GM21526 (cell line): ENCODE measurements around the gene SLC35A5.
A peak's percentile ranks its signal among the peaks of the same experiment; 100 is the strongest.
"Not testable (repeated sequence)": the region's sequence is repeated elsewhere in the genome, so short reads cannot be mapped to it uniquely, and the experiment has no call there.

Experiments used
- ATAC-seq: cut with Tn5 transposase; IDR thresholded peaks from one replicate; pipeline ENCODE4 v1.9.1; 2021; ENCODE audit warnings: moderate library complexity; ENCODE audit not compliant: unreplicated experiment, low FRiP score

SLC35A5 gene

GRCh38 chr3:112561734-112562529 is at the start of gene SLC35A5, which contains the start of gene ATG3:
SLC35A5 (plus strand) TSS chr3:112562045; CDS start chr3:112563404, 1,359 bp downstream.
ATG3 (minus strand) TSS chr3:112561962; CDS start chr3:112561528, 434 bp downstream.
- ATAC-seq = peak; percentile 77

DNA sequence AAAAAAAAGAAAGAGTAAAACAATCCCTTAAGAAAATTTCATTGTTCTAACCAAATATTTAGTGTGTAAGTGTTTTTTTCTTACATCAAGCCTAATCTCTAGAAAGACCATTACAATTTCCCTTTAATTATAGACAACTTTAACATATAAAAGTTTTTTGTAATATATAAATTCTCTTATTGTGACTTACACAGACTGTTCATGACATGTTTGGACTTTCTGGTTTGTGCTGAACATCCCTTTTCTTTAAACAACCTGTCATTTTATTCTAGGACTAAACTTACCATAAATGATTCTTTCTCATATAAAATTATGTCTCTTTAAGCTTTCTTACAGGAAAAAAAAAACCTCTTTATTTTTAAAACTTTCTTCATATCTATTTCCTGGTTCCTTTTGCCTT is 49.5 kb upstream of the SLC35A5 start:
- no peak for ATAC-seq

DNA sequence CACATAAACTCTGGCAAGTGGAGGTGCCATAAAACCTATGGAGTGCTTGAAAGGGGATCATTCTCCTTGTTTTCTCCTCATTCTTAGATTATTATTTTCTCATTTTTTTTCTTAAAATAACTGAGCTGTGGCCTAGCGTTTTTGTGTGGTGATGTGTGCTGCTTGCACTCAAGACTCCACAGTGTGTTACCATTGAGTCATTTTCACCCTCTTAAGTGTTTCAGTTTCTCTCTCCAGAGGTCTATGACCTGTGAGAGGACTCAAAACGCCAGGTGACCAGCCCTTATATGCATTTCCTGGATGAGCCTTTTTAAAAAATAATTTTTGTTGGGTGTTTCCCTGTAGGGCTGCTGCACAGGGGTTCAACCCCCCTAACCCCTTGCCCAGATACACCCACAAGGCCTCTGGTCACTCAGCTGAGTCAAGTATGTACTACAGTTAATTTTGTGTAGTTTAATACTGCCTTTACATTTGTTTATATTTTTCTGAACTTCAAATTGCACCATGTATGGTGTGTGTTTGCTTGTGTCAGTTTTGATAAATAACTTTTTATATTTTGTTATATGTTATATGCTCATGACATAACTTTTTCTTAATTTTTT is 47.2 kb upstream of the SLC35A5 start:
- peak; percentile 99 for ATAC-seq

- ATAC-seq = not testable (repeated sequence)
These were observed 42.9 kb upstream of the SLC35A5 start for GRCh38 chr3:112518970-112519369.

- ATAC-seq = peak; percentile 44
These were observed 42.3 kb upstream of the SLC35A5 start for GRCh38 chr3:112519424-112520001.

- ATAC-seq = not testable (repeated sequence)
These were observed 37.7 kb upstream of the SLC35A5 start for GRCh38 chr3:112524127-112524526.

DNA sequence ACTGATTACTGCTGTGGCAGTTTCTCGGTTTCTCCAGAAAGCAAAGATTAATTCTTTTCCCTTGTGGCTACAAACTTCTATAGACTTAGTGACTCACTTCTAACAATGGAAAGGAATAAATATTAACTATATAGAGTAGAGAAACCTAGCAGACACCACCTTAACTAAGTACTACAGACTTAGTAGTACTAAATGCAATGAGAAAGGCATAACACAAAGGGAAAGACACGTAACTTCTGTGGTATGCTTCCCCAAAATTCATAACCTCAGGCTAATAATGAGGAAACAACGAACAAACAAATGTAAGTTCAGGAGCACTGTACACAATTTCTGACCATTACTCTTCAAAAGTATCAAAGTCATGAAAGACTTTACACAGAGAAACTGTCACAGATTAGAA is 31.3 kb upstream of the SLC35A5 start:
- no peak for ATAC-seq

- no peak for ATAC-seq
These were observed 30.5 kb upstream of the SLC35A5 start for GRCh38 chr3:112531358-112531781.

DNA sequence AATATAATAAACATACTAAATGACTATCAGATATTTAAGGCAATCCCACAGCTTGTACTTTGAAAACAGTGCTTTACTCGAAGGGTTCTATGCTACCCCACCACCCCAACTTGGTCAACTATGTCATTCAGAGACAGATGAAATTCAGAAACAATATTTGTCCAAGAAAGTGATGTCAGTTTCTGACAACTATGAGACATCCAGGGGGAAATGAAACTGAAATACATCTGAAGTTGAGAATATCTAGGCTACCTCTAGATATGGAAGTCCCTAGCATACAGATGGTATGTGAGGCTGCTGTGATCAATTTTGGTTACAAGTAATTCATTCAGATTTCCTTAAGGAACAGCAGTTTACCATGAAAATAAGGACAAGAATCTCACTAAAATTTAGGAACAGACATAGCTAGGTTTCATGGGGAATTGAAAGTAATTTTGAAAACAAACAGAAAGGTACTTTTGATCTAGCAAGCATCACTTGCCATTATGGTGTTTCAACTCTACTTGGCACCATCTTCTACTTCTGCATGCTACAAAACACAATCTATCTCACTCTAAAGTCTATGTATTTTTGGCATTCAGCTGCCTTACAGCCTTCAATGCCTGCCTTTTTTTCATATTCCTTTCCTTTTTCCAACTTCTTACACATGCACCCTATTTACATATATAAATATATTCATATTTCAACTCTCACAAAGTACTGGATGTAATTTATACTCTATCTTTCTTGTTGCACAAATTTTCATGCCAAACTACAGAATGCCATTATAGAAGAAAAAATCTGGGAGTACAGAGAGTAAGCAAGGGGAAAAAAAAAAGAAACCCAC is 21.8 kb upstream of the SLC35A5 start:
- peak; percentile 87 for ATAC-seq

GRCh38 chr3:112546216-112546759 is 15.6 kb upstream of the SLC35A5 start:
- ATAC-seq = no peak

DNA sequence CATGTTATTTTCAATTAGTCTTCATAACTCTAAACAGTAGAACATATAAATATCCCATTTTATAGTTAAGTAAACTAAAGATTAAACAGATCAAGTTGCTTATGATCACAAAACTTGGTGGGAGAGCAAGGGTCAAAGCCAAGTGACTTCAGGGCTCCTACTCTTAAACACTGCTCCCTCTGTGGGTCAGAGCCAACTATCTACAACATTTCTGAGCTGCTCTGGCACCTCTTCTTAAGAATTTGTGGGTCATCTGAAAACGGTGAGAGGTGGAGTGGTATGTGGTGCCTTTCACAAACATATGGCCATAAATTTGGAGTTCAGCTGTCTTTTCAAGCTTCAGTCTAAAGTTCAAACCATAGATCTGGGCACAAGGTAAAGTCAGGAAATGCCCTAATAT is 11.0 kb upstream of the SLC35A5 start:
- no peak for ATAC-seq

DNA sequence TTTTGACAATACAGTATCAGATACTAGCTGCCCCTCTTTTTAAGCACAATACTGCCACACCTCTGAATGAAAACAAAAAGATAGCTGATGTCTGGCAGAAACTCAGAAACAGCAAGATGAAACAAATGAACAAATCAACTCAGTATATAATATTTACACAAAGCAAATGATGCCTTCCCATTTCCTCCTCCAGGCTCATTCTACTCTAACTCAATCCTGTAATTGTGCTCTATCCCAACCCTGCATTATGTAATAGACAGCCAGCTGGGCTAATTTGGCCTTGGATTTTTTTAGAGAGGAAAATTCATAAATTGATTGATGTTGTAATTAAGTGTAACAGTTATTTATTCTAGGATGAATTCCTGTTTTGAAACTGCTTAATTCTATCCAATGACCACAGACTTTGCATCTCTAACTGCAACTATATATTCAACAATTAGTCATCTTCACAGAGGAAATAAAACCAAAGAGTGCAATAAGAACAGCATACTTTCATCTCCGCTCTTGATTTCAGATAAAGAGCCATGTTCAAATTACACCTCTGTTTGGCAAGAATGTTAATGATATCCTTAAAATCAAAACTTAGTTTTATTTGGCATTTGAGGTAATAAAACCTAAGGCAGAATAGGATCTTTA is 6.2 kb upstream of the SLC35A5 start:
- no peak for ATAC-seq

DNA sequence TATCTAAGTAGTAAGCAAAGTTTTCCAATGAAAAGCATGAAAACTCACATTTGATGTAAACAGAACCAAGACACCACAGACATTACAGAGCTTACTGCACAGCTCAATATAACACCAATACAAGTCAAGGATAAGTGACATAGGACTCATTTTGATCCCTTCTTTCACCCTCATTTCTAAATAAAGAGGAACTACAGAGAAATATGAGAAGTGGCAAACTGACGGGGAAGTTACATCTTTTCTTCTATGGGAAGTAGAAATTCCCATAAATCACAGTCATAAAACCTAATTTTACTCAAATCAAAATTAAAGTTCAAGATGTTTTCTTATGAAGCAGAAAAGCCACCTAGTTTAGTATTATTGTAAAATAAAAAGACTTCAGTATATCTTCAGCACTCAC is 3.9 kb upstream of the SLC35A5 start:
- no peak for ATAC-seq

GRCh38 chr3:112560307-112560706 is 1.5 kb upstream of the SLC35A5 start:
- no peak for ATAC-seq

DNA sequence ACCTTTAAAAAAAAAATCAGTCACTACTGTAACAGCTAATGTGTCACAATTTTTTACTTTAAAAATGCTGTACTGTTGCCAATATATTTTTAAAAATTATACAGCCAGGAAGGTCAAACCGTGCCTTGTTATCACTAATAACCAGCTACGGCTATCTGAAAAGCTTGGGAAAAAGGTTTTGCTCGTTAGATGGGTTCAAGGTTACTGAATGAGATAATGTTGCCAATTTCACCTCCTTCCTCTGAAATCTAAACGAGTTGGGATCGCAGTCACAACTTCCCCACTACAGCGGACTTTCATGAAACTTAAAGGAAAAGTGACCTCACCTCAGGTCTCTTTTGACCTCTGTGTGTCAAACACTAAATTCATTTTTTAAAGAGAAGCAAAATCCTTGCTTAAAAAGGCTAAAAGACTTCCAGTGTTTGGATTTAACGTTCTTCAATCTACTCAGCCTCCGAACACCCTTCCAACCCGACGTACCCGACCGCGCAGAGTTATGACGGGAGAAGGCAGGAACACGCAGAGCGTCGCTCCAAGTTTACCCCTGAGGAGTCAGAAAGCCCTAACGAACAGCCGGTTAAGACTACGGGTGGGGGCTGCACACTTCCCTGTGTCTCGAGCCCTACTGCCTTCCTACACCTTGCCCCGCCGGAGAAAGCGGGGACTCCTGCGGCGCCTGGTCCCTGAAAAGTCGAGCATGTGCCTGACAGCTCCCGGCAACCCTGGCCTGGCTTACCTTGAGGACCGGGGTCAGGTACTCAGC is 943 bp upstream of the SLC35A5 start:
- peak; percentile 24 for ATAC-seq

GRCh38 chr3:112561484-112561733 is 436 bp upstream of the SLC35A5 start:
- peak; percentile 45 for ATAC-seq

DNA sequence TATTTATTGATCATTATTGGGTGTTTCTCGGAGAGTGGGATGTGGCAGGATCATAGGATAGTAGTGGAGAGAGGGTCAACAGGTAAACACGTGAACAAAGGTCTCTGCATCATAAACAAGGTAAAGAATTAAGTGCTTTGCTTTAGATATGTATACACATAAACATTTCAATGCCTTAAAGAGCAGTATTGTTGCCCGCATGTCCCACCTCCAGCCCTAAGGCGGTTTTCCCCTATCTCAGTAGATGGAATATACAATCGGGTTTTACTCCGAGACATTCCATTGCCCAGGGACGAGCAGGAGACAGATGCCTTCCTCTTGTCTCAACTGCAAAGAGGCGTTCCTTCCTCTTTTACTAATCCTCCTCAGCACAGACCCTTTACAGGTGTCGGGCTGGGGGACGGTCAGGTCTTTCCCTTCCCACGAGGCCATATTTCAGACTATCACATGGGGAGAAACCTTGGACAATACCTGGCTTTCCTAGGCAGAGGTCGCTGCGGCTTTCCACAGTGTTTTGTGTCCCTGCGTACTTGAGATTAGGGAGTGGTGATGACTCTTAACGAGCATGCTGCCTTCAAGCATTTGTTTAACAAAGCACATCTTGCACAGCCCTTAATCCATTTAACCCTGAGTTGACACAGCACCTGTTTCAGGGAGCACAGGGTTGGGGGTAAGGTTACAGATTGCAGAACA is 2.5 kb downstream of the SLC35A5 start:
- ATAC-seq = not testable (repeated sequence)

DNA sequence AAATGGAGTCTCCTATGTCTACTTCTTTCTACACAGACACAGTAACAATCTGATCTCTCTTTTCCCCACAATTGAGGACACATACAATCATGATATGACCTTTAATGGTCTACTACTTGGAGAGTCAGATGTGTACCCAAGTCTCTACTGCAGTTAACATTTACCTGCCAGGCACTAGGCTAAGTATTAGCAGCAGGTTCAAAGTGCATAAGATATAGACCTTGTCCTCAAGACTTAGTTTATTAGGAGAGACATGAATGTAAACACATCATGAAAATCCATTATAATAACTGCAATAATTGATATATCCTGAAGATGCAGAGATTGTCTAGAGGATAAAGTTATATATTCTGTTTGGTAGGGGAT is 3.1 kb downstream of the SLC35A5 start:
- no peak for ATAC-seq

DNA sequence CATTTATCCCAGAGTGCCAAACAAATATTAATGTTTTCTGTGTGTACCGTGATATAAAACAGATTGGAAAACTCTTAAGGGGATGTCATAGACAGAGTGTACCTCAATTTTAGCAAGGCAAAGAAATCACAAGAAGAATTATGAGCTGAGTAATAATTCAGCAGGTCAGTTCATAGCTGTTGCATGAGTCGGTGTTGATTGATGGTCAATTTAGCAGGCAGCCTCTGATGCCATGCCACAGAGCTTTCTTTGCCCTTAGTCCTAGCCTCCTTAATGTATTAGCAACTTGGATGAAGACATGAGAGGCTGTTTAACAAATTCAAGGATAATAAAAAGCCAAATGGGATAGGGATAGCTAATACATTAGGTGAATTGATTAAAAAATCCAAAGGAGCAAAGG is 6.8 kb downstream of the SLC35A5 start:
- no peak for ATAC-seq
